Lower leg skin (tissue), 4 donors: ENCODE data around the gene NEDD9. TPM values are rescaled to one million over a fixed set of nuclear protein-coding genes. Genes with fewer than 3 reads are reported as not detected.

Experiments
- DNase-seq, 2 donors: peaks; one replicate each; pipeline ENCODE4 v3.0.0-alpha.2; 2019; ENCODE audit warnings: low spot score in 2 of 2
- H3K4me3 ChIP-seq: fragments of 200-600 bp; sonication (generic); 2 replicates; pipeline ENCODE4 v1.5.1; 2017; ENCODE audit warnings: mild to moderate bottlenecking, low read depth; ENCODE audit not compliant: poor library complexity, severe bottlenecking
- POLR2A ChIP-seq, 2 donors: fragments of 450-650 bp; IDR thresholded peaks; one replicate each; pipeline ENCODE4 v1.6.1; 2016 to 2017; ENCODE audit warnings: antibody characterized with exemption in 2 of 2, mild to moderate bottlenecking in 1 of 2, moderate library complexity in 1 of 2
- WGBS, 2 donors: methylation state at CpG; one replicate each; pipeline ENCODE4 v1.1.5; 2018; 5-methylcytosine and 5-hydroxymethylcytosine counted together
- intact Hi-C: fragments of 100-400 bp; cut with DNase I; formaldehyde crosslinking; loops from one replicate; pipeline ENCODE4 v1.15.0; 2023; ENCODE audit warnings: low total_unique reads
- total RNA-seq, 4 donors: library from RNA; depleted of rRNA; stranded (reverse); fragments of >200 nt; gene quantifications; one replicate each; pipeline ENCODE4 v1.1.0, GENCODE V29; 2016
- TF ChIP-seq, protein P1 (sequence below), 3 donors: fragments of 450-650 bp; IDR thresholded peaks; one replicate each; pipeline ENCODE4 v1.5.1; 2016; ENCODE audit warnings: antibody characterized with exemption in 3 of 3, mild to moderate bottlenecking in 3 of 3, moderate library complexity in 2 of 3

NEDD9 gene
- total RNA-seq, 4 donors from 2014 or later: 26.8 to 46.0 (median 32.6) TPM

DNA sequence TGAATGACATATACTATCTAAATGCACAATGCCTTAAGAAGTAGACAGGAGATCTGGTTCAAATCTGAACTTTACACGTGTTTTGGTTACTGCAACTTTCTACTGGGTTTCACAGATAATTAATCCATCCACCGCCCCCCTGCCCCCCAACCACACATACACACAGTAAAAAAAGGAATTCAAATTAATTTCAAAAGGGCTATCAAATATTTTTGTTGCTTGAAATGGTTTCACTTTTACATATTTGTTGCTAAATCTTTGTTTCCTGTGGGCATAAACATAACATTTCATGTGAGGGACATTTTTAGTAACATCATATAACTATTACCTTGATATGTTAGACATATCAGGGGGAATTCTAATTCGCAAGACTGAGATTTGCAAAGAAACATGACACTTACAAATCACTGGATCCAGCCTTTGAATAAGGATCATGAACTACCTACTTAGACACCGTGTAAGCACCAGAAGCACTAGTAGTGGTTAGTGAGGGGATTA is 7.5 kb downstream of the NEDD9 start:
- intact Hi-C loops: no loop called here
- WGBS, 2 donors: 73 to 78% methylated on average over 4 of the region's 4 CpGs
- no peak for DNase-seq
- no peak for TF ChIP-seq POLR2A (IDR thresholded peaks at IDR 0.05)
- TF ChIP-seq, protein P1, sequence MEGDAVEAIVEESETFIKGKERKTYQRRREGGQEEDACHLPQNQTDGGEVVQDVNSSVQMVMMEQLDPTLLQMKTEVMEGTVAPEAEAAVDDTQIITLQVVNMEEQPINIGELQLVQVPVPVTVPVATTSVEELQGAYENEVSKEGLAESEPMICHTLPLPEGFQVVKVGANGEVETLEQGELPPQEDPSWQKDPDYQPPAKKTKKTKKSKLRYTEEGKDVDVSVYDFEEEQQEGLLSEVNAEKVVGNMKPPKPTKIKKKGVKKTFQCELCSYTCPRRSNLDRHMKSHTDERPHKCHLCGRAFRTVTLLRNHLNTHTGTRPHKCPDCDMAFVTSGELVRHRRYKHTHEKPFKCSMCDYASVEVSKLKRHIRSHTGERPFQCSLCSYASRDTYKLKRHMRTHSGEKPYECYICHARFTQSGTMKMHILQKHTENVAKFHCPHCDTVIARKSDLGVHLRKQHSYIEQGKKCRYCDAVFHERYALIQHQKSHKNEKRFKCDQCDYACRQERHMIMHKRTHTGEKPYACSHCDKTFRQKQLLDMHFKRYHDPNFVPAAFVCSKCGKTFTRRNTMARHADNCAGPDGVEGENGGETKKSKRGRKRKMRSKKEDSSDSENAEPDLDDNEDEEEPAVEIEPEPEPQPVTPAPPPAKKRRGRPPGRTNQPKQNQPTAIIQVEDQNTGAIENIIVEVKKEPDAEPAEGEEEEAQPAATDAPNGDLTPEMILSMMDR (IDR thresholded peaks at IDR 0.05): no peak
- no peak overlapping the region for H3K4me3 ChIP-seq

DNA sequence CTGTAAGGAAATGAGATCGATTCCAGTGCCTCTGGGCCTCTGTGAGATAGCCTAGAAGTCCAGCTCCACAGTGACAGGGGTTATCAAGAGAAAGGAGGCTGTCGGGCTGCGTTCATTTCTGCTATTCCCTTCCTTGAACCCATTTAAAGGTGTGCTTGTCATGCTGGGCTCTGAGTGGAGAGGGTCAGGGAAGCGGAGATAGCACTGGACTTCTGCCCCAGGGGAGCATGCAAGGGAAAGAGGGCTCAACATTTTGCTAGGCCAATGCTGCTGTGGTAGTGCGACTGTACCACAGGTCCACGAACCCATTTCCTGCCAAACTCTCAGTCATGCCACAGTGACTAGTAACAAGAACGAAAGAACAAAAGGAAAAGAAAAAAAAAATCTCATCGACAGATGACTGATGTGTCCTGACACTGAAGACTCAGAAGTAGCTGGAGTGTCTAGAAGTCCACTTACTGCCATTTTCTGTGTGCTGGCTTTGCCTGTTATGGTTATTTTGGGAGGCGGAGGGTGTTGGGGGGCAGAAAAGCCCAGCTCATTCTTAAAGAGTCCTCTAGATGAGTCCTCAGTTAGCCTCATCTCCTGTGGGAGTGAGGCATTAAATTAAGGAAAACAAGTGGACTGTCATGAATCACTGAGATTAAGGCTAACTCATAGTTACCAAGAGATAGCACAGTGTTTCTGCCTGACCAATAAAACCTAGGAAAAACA is 8.1 kb downstream of the NEDD9 start:
- no peak for DNase-seq
- no peak overlapping the region for H3K4me3 ChIP-seq
- TF ChIP-seq POLR2A (IDR thresholded peaks at IDR 0.05): no peak
- TF ChIP-seq, protein P1 (IDR thresholded peaks at IDR 0.05): no peak
- 66 to 76% methylated on average over 9 of the region's 9 CpGs for WGBS, 2 donors
- intact Hi-C loops: no loop called here

DNA sequence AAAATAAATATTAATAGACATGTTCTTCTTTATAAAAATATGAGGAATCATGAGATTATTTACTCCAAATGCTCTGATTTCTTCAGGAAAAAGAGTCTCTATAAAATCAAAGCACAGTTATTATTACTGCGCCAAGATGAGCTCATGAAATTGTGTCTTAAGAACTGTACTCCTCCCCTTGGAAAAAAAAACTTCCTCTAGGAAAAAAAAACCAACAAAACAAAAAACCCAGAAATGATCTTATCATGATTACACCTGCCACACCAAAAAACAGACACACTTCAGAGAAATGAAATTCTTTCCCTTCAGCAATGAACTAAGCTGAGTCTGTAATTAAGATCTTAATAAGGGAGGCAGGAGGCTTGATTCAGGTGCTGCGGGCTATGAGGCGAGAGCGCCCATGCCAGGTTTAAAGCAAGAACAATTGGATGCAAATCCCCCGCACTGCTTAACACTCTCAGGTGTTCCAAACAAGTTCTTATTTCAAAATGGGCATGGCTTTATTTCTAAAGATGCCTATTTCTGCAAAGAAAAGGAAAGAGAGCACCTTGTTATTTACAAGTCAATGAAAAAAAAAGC is 9.1 kb downstream of the NEDD9 start:
- intact Hi-C loops: no loop called here
- DNase-seq: no peak

DNA sequence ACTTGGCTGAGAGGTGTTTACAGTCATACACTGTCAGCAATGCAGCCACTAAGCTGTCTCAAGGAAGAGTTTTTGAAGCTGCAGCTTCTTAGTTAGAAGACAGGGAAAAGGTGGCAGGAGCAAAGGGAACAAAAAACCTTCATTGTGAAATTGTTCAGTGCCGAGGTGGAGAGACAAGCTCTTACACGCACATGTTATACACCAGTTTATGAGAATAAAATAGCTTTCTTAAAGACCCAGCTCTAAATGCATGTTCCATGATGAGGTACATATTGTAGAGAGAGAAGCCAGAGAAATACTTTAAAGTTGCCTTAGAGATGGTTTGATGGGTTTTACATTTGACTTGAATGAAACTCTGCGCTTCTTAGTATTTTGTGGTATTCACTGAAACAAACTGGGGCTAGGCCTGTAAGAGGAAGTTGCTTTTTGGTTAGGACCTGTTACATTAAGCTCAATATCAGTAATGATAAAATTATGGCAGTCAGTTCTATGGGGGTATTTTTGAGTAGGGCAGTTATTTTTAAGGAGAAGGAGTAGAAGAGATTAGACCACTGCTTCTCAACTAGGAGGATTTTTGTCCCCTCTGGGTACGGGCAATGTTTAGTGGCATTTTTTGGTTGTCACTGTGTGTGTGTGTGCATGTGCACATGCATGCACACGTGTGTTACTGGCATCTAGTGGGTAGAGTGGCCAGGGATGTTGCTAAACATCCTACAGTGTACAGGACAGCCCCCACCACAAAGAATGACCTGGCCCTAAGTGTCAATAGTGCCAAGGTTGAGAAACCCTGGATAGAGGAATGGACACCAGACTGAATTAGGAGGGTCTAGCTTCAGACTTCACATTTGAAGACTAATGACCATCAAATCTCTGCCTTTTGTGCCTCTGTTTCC is 9.8 kb downstream of the NEDD9 start:
- DNase-seq: no peak
- 56 to 60% methylated on average over 5 of the region's 5 CpGs for whole genome bisulfite sequencing, 2 donors
- H3K4me3 ChIP-seq: no peak overlapping the region
- TF ChIP-seq POLR2A (IDR thresholded peaks at IDR 0.05): no peak
- TF ChIP-seq, protein P1 (IDR thresholded peaks at IDR 0.05): no peak
- intact Hi-C loops: no loop called here

More for the DNA sequence above, 9.1 kb downstream of the NEDD9 start:
- H3K4me3 ChIP-seq: no peak overlapping the region
- TF ChIP-seq POLR2A (IDR thresholded peaks at IDR 0.05): no peak
- TF ChIP-seq, protein P1 (IDR thresholded peaks at IDR 0.05): no peak
- WGBS, 2 donors: 51 to 63% methylated on average over 5 of the region's 5 CpGs

DNA sequence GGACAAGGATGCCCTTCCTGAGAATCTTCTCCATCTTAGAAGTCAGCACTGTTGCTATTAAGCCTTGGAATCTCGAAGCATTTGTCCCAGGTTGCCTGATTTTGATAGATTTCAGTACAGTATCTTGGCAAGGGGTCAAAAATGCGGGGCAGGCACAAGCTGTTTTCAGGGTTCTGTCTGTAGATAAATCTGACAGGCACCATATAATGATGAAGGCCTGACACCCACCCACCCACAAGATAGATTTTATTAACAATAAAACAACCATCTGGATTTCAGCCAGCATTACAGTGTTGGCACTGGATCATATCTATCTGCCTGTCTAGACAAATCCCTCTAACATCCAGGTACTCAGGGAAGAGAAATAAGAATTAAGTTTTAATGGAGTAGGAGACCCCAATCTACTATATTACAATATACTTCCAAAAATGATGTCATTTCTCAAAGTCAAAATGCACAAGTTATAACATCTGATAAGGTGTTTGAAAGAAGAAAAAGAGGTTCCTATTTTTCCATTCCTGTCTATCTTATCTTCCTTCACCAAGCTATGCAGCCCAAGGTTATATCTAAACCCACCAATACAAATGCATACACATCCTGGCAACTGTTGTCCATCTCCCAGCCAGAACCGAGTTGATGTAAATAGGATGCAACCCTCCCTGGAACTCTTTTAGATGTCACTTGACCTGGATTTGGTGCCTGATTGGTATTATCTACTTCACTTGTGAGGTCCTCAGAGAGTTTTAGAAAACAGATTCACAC is 10.7 kb downstream of the NEDD9 start:
- WGBS, 2 donors: 40 to 49% methylated on average over 3 of the region's 3 CpGs
- no peak for DNase-seq
- TF ChIP-seq, protein P1 (IDR thresholded peaks at IDR 0.05): no peak
- TF ChIP-seq POLR2A (IDR thresholded peaks at IDR 0.05): no peak
- no peak overlapping the region for H3K4me3 ChIP-seq
- intact Hi-C loops: no loop called here
